Mononuclear cell (primary cell): ENCODE results near the gene DMRTB1. TPM values are rescaled to one million over a fixed set of nuclear protein-coding genes. Genes with fewer than 3 reads are reported as not detected.
"Not testable (repeated sequence)": the region's sequence is repeated elsewhere in the genome, so short reads cannot be mapped to it uniquely, and the experiment has no call there.

Experiments used
- H3K27me3 ChIP-seq: 2 replicates; pipeline ENCODE4 v1.6.0; 2011; ENCODE audit warnings: low read length, control low read depth; ENCODE audit not compliant: insufficient read depth
- H3K4me1 ChIP-seq: 2 replicates; pipeline ENCODE4 v1.5.1; 2011; ENCODE audit warnings: mild to moderate bottlenecking, low read length, control low read depth; ENCODE audit not compliant: insufficient read depth
- H3K4me3 ChIP-seq: 2 replicates; pipeline ENCODE4 v1.5.1; 2011; ENCODE audit warnings: mild to moderate bottlenecking, low read length, moderate library complexity
- H3K9me3 ChIP-seq: 2 replicates; pipeline ENCODE4 v1.5.1; 2011; ENCODE audit warnings: low read depth, mild to moderate bottlenecking, control low read depth, low read length
- total RNA-seq: library from RNA; depleted of rRNA; stranded (reverse); fragments of >200 nt; gene quantifications from one replicate; pipeline ENCODE4 v1.2.3, GENCODE V29; 2012

DMRTB1 gene
- total RNA-seq, 1 donor, result not detected

DNA sequence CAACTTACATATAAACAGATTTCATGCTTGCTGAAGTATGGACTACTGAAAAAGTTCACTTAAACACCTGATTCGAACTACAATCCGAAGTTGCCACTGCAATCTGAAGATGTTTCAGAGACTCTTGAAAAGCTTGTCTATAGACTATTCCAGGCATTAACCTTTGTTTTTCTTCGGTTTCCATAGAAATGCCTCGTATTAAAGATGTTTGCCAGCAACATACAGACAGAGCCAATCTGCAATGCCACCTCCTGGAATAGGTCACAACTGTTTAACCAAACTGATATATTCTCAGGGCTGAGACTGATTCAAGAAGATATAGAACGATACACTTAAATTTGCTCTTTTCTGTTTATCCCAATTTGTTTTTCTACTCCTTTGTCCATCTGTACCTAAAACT is 28.9 kb upstream of the DMRTB1 start:
- no peaks in the 10 kb centered on the region for H3K4me1 ChIP-seq
- no peaks in the 10 kb centered on the region for H3K9me3 ChIP-seq
- H3K4me3 ChIP-seq, result no peak overlapping the region
- H3K27me3 ChIP-seq, result no peaks in the 10 kb centered on the region

DNA sequence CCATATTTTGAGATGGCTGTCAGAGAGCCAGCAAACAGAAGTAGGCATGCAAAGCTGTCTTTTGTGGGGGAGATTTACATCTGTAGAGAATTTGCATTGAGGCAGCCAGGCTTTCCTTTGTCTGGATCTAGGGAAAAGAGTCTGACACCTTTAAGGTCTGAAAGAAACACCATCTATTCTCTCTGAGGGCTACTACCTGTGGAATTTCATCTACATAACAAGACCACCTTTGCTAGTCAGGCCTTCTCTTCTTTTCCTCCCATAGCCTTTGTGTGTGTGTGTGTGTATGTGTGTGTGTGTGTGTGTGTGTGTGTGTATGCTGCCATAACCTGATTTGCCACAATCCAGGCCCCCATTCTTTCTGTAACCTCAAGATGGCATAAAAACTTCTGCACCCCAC is 28.4 kb upstream of the DMRTB1 start:
- Histone ChIP-seq H3K9me3 (no peaks in the 10 kb centered on the region), H3K27me3 (no peaks in the 10 kb centered on the region), H3K4me1 (no peaks in the 10 kb centered on the region), H3K4me3 (no peak overlapping the region)

- Histone ChIP-seq H3K4me1 (no peaks in the 10 kb centered on the region), H3K9me3 (no peaks in the 10 kb centered on the region), H3K4me3 (no peak overlapping the region), H3K27me3 (no peaks in the 10 kb centered on the region)
These were observed 28.0 kb upstream of the DMRTB1 start for GRCh38 chr1:53431244-53431643.

DNA sequence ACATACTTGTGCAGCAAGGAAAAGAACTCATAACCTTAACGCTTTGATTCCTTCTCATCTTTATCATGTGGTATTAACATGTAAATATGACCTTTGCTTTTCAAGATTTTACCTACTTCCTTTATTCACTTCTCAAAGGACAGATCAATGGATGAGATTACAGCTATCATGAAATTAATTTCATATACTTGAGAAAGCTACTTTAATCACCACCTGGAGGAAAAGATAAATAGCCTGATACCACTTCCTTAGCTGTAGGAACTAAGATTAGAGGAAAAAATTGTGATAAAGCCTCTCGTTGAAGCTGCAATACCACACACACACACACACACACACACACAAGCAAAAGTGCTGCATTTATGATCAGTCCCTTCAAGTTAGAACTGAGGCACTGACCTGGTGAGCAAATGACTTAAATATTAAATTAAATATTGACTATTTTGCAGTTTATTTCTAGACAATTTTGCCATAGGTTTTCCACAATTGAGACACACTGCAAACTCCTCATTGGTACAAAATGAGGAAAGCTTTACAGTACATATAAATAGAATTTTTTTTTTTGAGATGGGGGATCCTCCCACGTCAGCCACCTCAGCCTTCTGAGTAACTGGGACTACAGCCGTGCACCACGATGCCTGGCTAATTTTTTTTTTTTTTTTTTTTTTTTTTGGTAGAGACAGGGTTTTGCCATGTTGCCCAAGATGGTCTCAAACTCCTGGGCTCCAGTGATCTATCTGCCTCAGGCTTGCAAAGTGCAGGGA is 27.2 kb upstream of the DMRTB1 start:
- H3K4me3 ChIP-seq, result no peak overlapping the region
- no peaks in the 10 kb centered on the region for H3K27me3 ChIP-seq
- H3K9me3 ChIP-seq, result no peaks in the 10 kb centered on the region
- no peaks in the 10 kb centered on the region for H3K4me1 ChIP-seq

DNA sequence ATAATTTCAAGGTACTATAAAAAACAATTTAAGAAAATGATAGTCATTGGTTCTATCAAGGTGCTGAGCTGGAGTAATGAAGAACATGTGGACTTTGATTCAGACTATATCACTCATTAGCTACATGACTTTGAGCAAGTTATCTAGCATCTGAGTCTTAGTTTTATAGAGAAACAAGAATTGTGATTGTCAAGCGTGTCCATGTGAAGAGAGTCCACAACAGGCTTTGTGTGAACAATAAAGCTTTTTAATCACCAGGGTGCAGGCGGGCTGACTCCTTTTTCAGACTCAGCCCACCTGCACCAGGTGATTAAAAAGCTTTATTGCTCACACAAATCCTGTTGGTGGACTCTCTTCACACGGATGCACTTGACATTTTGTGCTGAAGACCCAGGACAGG is 26.6 kb upstream of the DMRTB1 start:
- H3K27me3 ChIP-seq, result no peaks in the 10 kb centered on the region
- no peaks in the 10 kb centered on the region for H3K9me3 ChIP-seq
- H3K4me3 ChIP-seq, result no peak overlapping the region

DNA sequence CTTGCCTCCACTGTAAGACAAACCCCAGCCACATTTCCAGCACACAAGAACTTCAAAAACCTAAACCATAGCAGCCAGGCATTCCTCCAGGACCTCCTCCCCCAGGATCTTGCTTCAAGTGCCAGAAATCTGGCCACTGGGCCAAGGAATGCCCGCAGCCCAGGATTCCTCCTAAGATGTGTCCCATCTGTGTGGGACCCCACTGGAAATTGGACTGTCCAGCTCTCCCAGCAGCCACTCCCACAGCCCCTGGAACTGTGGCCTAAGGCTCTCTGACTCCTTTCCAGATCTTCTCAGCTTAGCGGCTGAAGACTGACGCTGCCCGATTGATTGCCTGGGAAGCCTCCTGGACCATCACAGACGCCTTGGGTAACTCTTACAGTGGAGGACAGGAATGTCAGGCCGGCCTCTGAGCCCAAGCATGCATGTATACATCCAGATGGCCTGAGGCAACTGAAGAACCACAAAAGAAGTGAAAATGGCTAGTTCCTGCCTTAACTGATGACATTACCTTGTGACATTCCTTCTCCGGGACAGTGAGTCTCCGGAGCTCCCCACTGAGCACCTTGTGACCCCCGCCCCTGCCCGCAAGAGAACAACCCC is 24.7 kb upstream of the DMRTB1 start:
- not testable (repeated sequence) for H3K9me3 ChIP-seq, H3K4me3 ChIP-seq, H3K4me1 ChIP-seq, H3K27me3 ChIP-seq

More for the DNA sequence above, 26.6 kb upstream of the DMRTB1 start:
- H3K4me1 ChIP-seq, result no peaks in the 10 kb centered on the region

DNA sequence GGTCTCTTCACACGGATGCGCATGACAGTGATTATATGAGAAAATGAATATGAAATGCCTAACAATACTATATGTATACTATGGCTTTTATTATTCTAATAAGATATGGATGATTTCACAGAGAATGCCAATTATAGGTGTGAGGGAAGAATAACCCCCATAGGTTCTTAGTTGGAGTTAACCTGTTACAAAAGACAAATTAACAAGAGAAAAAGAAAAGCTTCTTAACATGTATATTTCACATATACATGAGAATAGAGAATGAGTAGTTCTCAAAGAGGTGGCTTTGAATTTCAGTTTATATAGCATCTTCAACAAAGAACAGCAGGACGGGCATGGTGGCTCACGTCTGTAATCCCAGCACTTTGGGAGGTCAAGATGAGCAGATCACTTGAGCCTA is 24.0 kb upstream of the DMRTB1 start:
- Histone ChIP-seq H3K27me3 (no peaks in the 10 kb centered on the region), H3K9me3 (no peaks in the 10 kb centered on the region), H3K4me3 (no peak overlapping the region), H3K4me1 (no peaks in the 10 kb centered on the region)

DNA sequence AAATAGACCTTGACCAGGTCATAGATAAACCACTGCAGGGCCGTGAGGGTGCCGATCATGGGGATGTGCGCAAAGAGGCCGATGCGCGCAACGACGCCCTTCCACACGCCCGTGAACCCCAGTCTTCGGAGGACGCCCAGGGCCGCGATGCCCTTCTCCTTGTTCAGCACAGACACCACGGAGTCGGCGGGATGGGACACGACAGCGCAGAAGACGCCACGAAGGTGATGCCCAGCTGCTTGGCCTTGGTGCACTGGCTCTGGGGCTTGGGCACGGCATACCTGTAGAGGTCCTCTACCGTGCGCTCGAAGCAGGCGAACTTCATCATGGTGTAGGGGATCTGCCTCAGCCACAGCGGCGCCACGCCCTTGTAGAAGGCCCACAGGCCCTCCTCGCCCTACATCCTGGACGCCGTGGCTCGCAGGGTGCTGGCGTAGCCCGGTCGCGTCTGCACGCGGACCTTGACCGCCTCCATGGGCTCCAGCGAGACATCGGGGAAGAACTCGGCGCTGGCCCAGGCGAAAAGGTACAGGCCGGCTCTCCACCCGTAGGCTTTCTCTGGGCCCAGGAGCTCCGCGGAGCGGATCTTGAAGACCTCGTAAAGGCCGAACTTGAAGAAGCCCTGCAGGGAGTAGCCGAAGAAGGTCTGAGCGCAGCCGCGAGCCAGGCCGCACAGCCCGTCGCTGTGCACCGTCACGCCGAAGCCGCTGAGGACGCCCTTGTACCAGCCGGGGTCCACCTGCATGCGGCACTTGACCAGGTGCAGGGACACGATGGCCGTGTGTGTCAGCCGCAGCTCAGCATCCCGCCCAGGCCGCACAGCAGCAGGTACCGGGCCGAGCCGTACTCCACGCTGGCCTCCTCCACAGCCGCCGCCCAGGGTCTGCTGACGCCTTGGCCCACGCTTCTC is 20.5 kb upstream of the DMRTB1 start:
- no peaks in the 10 kb centered on the region for H3K4me1 ChIP-seq
- H3K27me3 ChIP-seq, result no peaks in the 10 kb centered on the region
- no peaks in the 10 kb centered on the region for H3K9me3 ChIP-seq
- no peak overlapping the region for H3K4me3 ChIP-seq

DNA sequence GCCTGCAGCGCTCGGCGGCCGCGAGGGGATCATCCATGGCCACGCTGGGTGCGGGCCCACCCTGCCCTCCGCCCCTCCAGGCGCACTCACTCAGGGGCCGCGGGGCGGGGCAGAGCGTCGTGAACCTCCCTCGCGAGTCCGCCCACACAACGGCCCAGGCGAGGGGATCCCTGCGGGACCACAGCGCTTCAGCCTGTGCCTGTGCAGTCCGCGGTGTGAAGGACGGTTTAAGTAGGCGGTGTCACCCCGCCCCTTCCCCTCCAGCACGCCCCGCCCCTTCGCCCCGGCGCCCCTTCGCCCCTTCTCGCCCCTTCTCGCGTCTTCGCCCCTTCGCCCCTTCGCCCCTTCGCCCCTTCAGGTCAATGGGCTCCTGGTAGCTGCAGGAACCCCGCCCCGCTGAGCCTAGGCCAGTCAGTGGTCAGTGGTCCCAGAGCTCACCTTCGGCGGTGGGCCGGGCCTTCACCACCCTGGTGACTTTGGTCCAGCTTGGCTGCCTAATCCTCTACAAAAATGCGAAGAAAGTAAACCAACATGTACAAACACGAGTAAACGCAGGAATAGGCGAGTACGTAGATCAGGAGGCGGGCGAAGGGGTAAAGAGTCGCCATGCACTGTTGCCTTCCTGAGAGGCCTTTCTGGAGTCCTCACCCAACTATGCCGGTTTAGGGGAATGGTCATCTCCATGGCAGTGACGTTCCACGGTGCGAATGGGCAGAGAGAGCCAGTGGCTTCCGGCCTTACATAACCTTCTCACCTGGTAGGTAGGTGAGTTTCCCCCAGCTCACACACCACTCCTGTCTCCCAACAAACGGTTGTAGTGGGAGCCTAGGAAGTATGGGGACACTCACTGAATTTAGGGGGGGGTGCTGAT is 19.6 kb upstream of the DMRTB1 start:
- no peaks in the 10 kb centered on the region for H3K27me3 ChIP-seq
- H3K4me3 ChIP-seq, result no peak overlapping the region
- no peaks in the 10 kb centered on the region for H3K9me3 ChIP-seq
- H3K4me1 ChIP-seq, result no peaks in the 10 kb centered on the region

DNA sequence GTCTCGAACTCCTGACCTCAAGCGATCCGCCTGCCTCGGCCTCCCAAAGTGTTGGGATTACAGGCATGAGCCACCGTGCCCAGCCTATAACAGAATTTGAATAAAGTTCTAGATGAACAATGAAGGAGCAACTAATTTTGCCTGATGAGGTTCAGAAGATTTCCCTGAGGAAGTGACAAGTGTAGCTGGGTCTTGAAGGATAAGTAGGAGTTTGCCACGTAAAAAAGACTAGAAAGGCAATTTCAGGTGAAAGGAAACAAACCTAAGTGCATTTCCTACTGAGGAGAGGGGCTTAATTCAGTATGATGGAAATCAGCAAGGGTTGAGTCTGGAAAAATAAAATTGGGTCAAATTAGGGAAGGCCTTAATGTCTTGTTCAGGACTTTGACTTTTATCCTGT is 18.6 kb upstream of the DMRTB1 start:
- no peaks in the 10 kb centered on the region for H3K4me1 ChIP-seq

GRCh38 chr1:53442299-53442698 is 16.9 kb upstream of the DMRTB1 start:
- Histone ChIP-seq H3K27me3 (no peaks in the 10 kb centered on the region), H3K4me1 (no peaks in the 10 kb centered on the region), H3K9me3 (no peaks in the 10 kb centered on the region), H3K4me3 (no peak overlapping the region)

More for the DNA sequence above, 18.6 kb upstream of the DMRTB1 start:
- H3K9me3 ChIP-seq, result no peaks in the 10 kb centered on the region
- no peaks in the 10 kb centered on the region for H3K27me3 ChIP-seq
- H3K4me3 ChIP-seq, result no peak overlapping the region

- H3K4me1 ChIP-seq, result no peaks in the 10 kb centered on the region
- no peaks in the 10 kb centered on the region for H3K9me3 ChIP-seq
- H3K27me3 ChIP-seq, result no peaks in the 10 kb centered on the region
- no peak overlapping the region for H3K4me3 ChIP-seq
These were observed 13.1 kb upstream of the DMRTB1 start for GRCh38 chr1:53446051-53446450.

- no peak overlapping the region for H3K4me3 ChIP-seq
- no peaks in the 10 kb centered on the region for H3K4me1 ChIP-seq
- no peaks in the 10 kb centered on the region for H3K27me3 ChIP-seq
- H3K9me3 ChIP-seq, result no peaks in the 10 kb centered on the region
These were observed 11.8 kb upstream of the DMRTB1 start for GRCh38 chr1:53447413-53447812.

DNA sequence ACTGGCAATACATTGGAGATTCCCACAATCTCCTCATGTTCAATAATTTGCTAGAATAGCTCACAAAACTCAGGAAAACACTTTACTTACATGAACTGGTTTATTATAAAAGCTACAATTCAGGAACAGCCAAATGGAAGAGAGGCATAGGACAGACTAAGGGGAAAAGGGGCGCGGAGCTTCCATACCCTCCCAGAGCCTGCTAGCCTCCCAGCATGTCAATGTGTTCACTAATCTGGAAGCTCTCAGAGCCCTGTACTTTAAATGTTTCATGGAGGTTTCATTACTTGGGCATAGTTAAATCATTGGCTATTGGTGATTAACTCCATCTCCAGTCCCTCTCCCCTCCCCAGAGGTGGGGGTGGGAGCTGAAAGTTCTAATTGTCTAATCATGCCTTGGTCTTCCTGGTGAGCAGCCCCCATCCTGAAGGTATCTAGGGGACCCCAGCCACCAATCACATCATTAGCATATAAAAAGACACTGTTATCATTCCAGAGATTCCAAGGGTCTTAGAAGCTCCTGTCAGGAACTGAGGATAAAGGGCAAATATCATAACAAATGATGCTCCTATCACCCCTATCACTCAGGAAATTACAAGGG is 10.9 kb upstream of the DMRTB1 start:
- H3K9me3 ChIP-seq, result no peaks in the 10 kb centered on the region
- H3K4me1 ChIP-seq, result no peaks in the 10 kb centered on the region
- no peak overlapping the region for H3K4me3 ChIP-seq
- no peaks in the 10 kb centered on the region for H3K27me3 ChIP-seq
